OCI-LY7 (cell line): ENCODE measurements around the gene IMPDH1. TPM values are rescaled to one million over a fixed set of nuclear protein-coding genes. Genes with fewer than 3 reads are reported as not detected.

Experiments used
- BruUV-seq: library from RNA; stranded (reverse); fragments of 400-500 nt; replicated peaks from 2 replicates; lab custom pipeline; 2021; lab: Mats Ljungman, UMichigan
- CTCF ChIA-PET: fragments of 300-600 bp; sonication (Branson Sonifier 250); formaldehyde crosslinking; loops from one replicate; lab custom pipeline; 2022; ENCODE audit warnings: antibody characterized with exemption; ENCODE audit not compliant: unreplicated experiment; lab: Charles Lee
- POLR2A ChIA-PET: fragments of 300-600 bp; sonication (Branson Sonifier 250); formaldehyde crosslinking; loops from one replicate; lab custom pipeline; 2022; ENCODE audit warnings: antibody characterized with exemption; lab: Charles Lee
- DNase-seq: peaks from one replicate; pipeline ENCODE4 v3.0.0-alpha.2; 2015; ENCODE audit warnings: low spot score
- H2AFZ ChIP-seq: fragments of 200-600 bp; sonication (generic), shearing (Covaris generic); 2 replicates; pipeline ENCODE4 v1.6.1; 2014; ENCODE audit warnings: mild to moderate bottlenecking, antibody characterized with exemption, low read length, moderate library complexity
- H3K27ac ChIP-seq: fragments of 200-600 bp; sonication (generic); 2 replicates; pipeline ENCODE4 v1.5.1; 2014; ENCODE audit warnings: mixed run types, low read depth, mild to moderate bottlenecking, moderate library complexity, low read length, inconsistent platforms; ENCODE audit not compliant: poor library complexity, severe bottlenecking
- H3K36me3 ChIP-seq: fragments of 200-600 bp; sonication (generic); 2 replicates; pipeline ENCODE4 v1.6.1; 2014; ENCODE audit warnings: mild to moderate bottlenecking, antibody characterized with exemption, low read length, moderate library complexity, mixed read lengths; ENCODE audit not compliant: insufficient read depth
- H3K4me1 ChIP-seq: fragments of 200-600 bp; sonication (generic); 2 replicates; pipeline ENCODE4 v1.5.1; 2014; ENCODE audit warnings: mild to moderate bottlenecking, low read length; ENCODE audit not compliant: insufficient read depth, poor library complexity, severe bottlenecking
- H3K4me2 ChIP-seq: fragments of 200-600 bp; sonication (generic); 2 replicates; pipeline ENCODE4 v1.6.1; 2014; ENCODE audit warnings: mild to moderate bottlenecking, low read length
- H3K4me3 ChIP-seq: fragments of 200-600 bp; sonication (generic); 2 replicates; pipeline ENCODE4 v1.5.1; 2014; ENCODE audit warnings: mild to moderate bottlenecking, low read depth, low read length; ENCODE audit not compliant: poor library complexity, severe bottlenecking
- H3K79me2 ChIP-seq: fragments of 200-600 bp; sonication (generic); 2 replicates; pipeline ENCODE4 v1.6.1; 2016; ENCODE audit warnings: low read depth, mild to moderate bottlenecking, low read length, moderate library complexity, mixed read lengths; ENCODE audit not compliant: insufficient read depth
- H3K9me2 ChIP-seq: fragments of 200-600 bp; sonication (generic); 2 replicates; pipeline ENCODE4 v1.6.1; 2016; ENCODE audit warnings: mild to moderate bottlenecking, low read length, mixed read lengths; ENCODE audit not compliant: insufficient read depth
- H3K9me3 ChIP-seq: fragments of 200-600 bp; sonication (generic); 2 replicates; pipeline ENCODE4 v1.6.1; 2014; ENCODE audit warnings: mild to moderate bottlenecking, mixed run types, low read length, mixed read lengths
- H4K20me1 ChIP-seq: fragments of 200-600 bp; sonication (generic); 2 replicates; pipeline ENCODE4 v1.6.1; 2014; ENCODE audit warnings: mild to moderate bottlenecking, antibody characterized with exemption, low read length, moderate library complexity, mixed read lengths; ENCODE audit not compliant: insufficient read depth
- CTCF ChIP-seq: fragments of 200-600 bp; sonication (generic); conservative IDR thresholded peaks from 2 replicates; pipeline ENCODE4 v1.5.1; 2014; ENCODE audit warnings: mild to moderate bottlenecking, antibody characterized with exemption, low read length, moderate library complexity, mixed read lengths
- EZH2phosphoT487 ChIP-seq: fragments of 200-600 bp; sonication (generic); IDR thresholded peaks from 2 replicates; pipeline ENCODE4 v1.6.1; 2018; ENCODE audit warnings: low read depth, borderline replicate concordance, mild to moderate bottlenecking, mixed run types, antibody characterized with exemption, low read length, moderate library complexity, mixed read lengths
- intact Hi-C: fragments of 100-400 bp; cut with micrococcal nuclease; formaldehyde crosslinking; loops from one replicate; pipeline ENCODE4 v1.10.0; 2022; ENCODE audit not compliant: unreplicated experiment
- total RNA-seq, 2 experiments: library from RNA; depleted of rRNA in 1 of 2; stranded (reverse); fragments of >200 nt in 1 of 2; shearing (Covaris generic) in 1 of 2; gene quantifications; 2 replicates each; pipeline ENCODE4 v1.2.3, GENCODE V29; 2014 to 2022

Gene IMPDH1
- total RNA-seq, 2 experiments from 2014 or later, result 26.6 to 50.5 TPM

GRCh38 chr7:128376077-128376476, 33.7 kb downstream of the IMPDH1 start:
- CTCF ChIA-PET, result interaction anchor here (0.6 kb wide), 2 partner anchors 49 to 84 kb away, joined by 3 read pairs; no protein-coding TSS in a partner anchor
- Histone ChIP-seq H3K4me3 (no peak overlapping the region), H3K27ac (no peak overlapping the region), H2AFZ (no peak overlapping the region), H3K36me3 (no peaks in the 10 kb centered on the region), H3K9me2 (no peaks in the 10 kb centered on the region), H3K79me2 (no peaks in the 10 kb centered on the region), H3K4me2 (no peak overlapping the region), H4K20me1 (no peaks in the 10 kb centered on the region), H3K4me1 (no peaks in the 10 kb centered on the region), H3K9me3 (no peaks in the 10 kb centered on the region)
- no TSS peak for BruUV-seq
- intact Hi-C loops, result no loop called here
- no peak for TF ChIP-seq CTCF
- TF ChIP-seq EZH2phosphoT487, result no peak
- POLR2A ChIA-PET, result no interaction called here
- no peak for DNase-seq

GRCh38 chr7:128374041-128374440, 35.7 kb downstream of the IMPDH1 start:
- ChIA-PET POLR2A (interaction anchor here (0.7 kb wide), 1 partner anchor 15 kb away, joined by 3 read pairs; no protein-coding TSS in a partner anchor), CTCF (no interaction called here)

More at GRCh38 chr7:128374041-128374440, 35.7 kb downstream of the IMPDH1 start:
- DNase-seq, result no peak
- H3K4me1 ChIP-seq, result no peaks in the 10 kb centered on the region
- H2AFZ ChIP-seq, result no peak overlapping the region
- BruUV-seq, result no TSS peak
- no peaks in the 10 kb centered on the region for H3K36me3 ChIP-seq
- no peak overlapping the region for H3K4me2 ChIP-seq
- no peaks in the 10 kb centered on the region for H3K9me2 ChIP-seq
- H4K20me1 ChIP-seq, result no peaks in the 10 kb centered on the region
- no peak overlapping the region for H3K27ac ChIP-seq
- TF ChIP-seq EZH2phosphoT487, result no peak
- TF ChIP-seq CTCF, result no peak
- no peak overlapping the region for H3K4me3 ChIP-seq
- intact Hi-C loops, result no loop called here
- H3K9me3 ChIP-seq, result no peaks in the 10 kb centered on the region
- H3K79me2 ChIP-seq, result no peaks in the 10 kb centered on the region
